22Rv1 (cell line): ENCODE results near the gene PRICKLE4.

Experiments
- H3K27ac ChIP-seq: fragments of 450-650 bp; 2 replicates; pipeline ENCODE4 v1.5.1; 2017
- ZFX ChIP-seq: fragments of 450-650 bp; IDR thresholded peaks from 2 replicates; pipeline ENCODE4 v1.6.1; 2017; ENCODE audit warnings: antibody characterized with exemption, borderline replicate concordance
- TF ChIP-seq, protein P1 (sequence below): fragments of 450-650 bp; IDR thresholded peaks from 2 replicates; pipeline ENCODE4 v1.5.1; 2017; ENCODE audit warnings: mild to moderate bottlenecking

PRICKLE4 gene

DNA sequence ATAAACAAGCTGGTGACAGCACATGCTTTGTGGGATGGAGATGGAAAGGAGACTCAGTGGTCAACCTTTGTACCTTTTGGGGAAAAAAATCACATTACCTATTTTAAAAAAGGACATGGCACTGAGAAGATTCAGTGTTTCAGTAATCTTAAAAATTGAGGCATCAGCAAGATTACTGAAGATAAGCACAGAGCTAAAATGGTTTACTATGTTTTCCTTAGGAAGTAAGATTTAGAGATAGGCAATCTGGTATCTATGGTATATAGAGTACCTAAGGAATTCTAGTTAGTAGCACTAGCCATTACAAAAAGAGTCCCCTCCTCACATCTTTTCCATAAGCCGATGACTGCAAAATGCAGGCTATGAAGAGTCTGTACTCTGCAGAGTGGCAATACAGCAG lies 42.6 kb downstream of the PRICKLE4 start:
- no peak for TF ChIP-seq ZFX
- TF ChIP-seq, protein P1, sequence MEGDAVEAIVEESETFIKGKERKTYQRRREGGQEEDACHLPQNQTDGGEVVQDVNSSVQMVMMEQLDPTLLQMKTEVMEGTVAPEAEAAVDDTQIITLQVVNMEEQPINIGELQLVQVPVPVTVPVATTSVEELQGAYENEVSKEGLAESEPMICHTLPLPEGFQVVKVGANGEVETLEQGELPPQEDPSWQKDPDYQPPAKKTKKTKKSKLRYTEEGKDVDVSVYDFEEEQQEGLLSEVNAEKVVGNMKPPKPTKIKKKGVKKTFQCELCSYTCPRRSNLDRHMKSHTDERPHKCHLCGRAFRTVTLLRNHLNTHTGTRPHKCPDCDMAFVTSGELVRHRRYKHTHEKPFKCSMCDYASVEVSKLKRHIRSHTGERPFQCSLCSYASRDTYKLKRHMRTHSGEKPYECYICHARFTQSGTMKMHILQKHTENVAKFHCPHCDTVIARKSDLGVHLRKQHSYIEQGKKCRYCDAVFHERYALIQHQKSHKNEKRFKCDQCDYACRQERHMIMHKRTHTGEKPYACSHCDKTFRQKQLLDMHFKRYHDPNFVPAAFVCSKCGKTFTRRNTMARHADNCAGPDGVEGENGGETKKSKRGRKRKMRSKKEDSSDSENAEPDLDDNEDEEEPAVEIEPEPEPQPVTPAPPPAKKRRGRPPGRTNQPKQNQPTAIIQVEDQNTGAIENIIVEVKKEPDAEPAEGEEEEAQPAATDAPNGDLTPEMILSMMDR: no peak
- H3K27ac ChIP-seq: no peak overlapping the region

DNA sequence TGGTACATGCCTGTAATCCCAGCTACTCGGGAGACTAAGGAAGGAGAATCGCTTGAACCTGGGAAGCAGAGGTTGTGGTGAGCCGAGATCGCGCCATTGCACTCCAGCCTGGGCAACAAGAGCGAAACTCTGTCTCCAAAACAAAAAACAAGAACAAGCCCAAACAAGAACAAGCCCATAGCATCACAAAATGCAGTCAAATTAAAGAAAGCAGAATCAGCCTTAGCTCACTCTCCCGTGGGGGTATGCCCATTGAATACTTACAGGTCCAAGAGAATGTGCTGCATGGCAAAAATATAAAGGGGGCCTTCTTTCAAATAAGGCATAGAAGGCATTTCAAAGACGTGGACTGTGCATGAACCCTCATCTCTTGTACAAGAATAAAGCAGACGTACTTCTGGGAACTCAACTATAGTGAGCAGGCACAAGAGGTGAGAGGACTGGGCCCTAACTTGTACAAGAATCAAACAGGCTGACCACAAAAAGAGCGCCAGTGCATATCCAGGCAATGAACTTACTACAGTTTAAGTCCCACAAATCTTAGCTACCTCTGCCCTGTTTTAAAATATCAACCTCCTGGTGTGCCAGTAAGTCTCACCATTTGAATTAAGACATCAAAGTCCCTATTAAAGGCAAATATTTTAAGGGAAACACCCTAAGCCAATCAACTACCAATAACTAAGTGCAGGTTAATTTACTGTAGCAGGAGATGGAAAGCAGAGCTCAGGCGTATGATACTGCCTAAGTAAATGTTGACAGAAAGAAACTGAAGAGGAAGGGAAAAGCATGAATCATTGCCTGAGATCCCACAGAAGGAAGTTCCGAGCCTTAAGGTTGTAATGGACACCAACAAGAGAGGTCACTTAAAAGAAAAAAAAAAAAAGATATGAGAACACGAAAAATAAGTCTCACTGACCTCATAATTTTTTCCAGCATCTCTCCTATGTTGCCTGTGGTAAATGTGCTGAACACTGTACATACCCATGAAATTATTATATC lies 44.3 kb downstream of the PRICKLE4 start:
- H3K27ac ChIP-seq: no peak overlapping the region
- TF ChIP-seq ZFX: no peak
- TF ChIP-seq, protein P1: no peak

DNA sequence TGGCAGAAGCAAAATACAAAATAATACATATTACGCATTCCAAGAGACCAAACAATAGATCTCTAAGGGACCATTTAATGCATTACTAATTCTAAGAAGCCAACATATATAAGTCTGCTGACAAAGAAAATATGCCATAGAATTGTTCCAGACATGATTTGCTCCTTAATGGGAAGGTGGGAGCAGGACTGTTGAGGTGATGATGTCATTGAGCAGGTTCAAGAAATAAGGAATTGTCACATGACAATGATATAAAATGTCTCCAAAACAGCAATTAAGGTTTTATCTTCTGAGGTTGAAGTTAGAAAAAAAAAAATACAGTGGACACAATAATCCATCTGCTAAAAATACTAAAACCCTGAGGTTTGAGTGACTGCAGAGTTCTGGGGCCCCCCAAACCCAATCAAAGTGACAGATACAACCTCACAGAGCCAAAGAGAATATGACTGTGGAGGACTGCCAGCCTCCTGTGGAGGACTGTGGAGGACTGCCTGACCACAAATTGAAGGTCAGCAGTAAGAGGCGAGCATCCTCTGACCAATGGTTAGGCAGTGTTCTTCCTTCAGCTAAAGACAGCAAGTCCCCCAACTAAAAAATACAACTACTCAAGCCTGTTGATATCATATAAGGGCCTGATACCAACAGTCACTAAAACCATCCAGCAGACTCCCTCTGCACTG lies 45.9 kb downstream of the PRICKLE4 start:
- TF ChIP-seq, protein P1: no peak
- TF ChIP-seq ZFX: no peak
- no peak overlapping the region for H3K27ac ChIP-seq

DNA sequence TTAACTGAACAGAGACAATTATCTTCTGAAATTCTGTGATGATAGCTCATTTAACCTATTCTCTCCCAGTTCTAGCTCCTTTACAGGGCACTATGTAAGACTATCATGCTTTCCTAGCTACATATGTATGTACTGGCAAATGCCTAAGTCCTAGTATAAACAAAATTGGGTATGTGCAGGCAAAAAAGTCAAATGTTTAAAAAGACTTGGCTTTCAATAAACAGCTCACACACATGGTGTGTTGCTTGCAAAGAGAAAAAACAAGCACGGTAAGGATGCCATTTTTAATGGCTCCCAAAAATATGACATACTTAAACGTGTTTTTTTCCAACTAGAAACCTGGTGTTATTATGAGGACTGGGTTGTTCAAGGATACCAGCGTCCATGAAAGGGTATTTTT lies 51.7 kb downstream of the PRICKLE4 start:
- TF ChIP-seq, protein P1: no peak
- no peak overlapping the region for H3K27ac ChIP-seq

DNA sequence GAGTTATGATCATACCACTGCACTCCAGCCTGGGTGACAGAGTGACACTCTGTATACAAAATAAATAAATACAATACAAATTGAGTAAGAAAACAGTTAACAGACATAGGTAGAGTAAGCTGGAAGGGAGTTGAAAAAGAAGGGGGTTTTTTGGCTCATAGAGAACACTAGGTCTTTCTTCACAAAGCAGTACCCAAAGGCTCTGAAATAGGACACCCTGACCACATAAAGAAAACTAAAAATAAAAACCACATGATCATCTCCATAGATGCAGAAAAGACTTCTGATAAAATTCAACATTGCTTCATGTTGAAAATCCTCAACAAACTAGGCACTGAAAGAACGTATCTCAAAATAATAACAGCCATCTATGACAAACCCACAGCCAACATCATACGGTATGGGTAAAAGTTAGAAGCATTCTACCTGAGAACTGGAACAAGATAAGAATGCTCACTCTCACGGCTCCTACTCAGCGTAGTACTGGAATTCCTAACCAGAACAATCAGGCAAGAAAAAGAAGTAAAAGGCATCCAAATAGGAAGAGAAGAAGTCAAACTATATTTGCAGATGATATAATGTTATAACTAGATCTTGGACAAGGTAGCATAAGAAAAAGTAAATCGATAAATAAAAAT lies 55.6 kb downstream of the PRICKLE4 start:
- no peak overlapping the region for H3K27ac ChIP-seq
- no peak for TF ChIP-seq ZFX
- TF ChIP-seq, protein P1: no peak

DNA sequence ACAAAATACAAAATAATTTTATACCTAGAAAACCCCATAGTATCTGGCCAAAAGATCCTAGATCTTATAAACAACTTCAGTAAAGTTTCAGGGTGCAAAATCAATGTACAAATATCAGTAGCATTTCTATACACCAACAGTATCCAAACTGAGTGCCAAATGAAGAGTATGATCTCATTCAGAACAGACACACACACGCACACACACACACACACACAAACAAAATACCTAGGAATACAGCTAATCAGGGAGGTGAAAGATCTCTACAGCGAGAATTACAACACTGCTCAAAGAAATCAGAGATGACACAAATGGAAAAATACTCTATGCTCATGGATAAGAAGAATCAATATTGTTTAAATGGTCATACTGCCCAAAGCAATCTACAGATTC lies 56.1 kb downstream of the PRICKLE4 start:
- H3K27ac ChIP-seq: no peak overlapping the region
- TF ChIP-seq ZFX: no peak
- TF ChIP-seq, protein P1: no peak
